Subcutaneous abdominal adipose tissue (tissue), 5 donors: ENCODE data around the gene LMTK2.

ENCODE experiments used
- H3K27ac ChIP-seq: one replicate; pipeline ENCODE4 v1.7.0; 2013; ENCODE audit warnings: low read depth, mild to moderate bottlenecking, inconsistent platforms, low read length, moderate library complexity
- H3K27me3 ChIP-seq, 5 donors: one replicate each; pipeline ENCODE4 v1.7.0; 2013; ENCODE audit warnings: low read length in 5 of 5, inconsistent platforms in 1 of 5; ENCODE audit not compliant: control insufficient read depth in 5 of 5, insufficient read depth in 4 of 5
- H3K36me3 ChIP-seq, 5 donors: one replicate each; pipeline ENCODE4 v1.7.0; 2013; ENCODE audit warnings: low read length in 5 of 5; ENCODE audit not compliant: control insufficient read depth in 5 of 5, insufficient read depth in 5 of 5
- H3K4me1 ChIP-seq, 5 donors: one replicate each; pipeline ENCODE4 v1.7.0; 2013; ENCODE audit warnings: low read length in 5 of 5, mild to moderate bottlenecking in 3 of 5, moderate library complexity in 1 of 5; ENCODE audit not compliant: control insufficient read depth in 5 of 5, insufficient read depth in 5 of 5
- H3K4me3 ChIP-seq, 5 donors: one replicate each; pipeline ENCODE4 v1.7.0; 2013; ENCODE audit warnings: low read length in 5 of 5, low read depth in 1 of 5
- H3K9ac ChIP-seq, 5 donors: one replicate each; pipeline ENCODE4 v1.7.0; 2013; ENCODE audit warnings: low read length in 5 of 5, mild to moderate bottlenecking in 4 of 5, moderate library complexity in 3 of 5
- H3K9me3 ChIP-seq, 5 donors: one replicate each; pipeline ENCODE4 v1.7.0; 2013; ENCODE audit warnings: low read length in 5 of 5; ENCODE audit not compliant: control insufficient read depth in 5 of 5
- donor health status: healthy.
- donor health status: healthy.
- donor health status: healthy.
- donor health status: healthy.
- donor health status: healthy.

Gene LMTK2

GRCh38 chr7:98196706-98197605 is 90.3 kb downstream of the LMTK2 start:
- Histone ChIP-seq H3K36me3 (peaks cover 11 to 51% (median 47%) of the 10 kb centered on the region in 5 donors), H3K27ac (no peak overlapping the region), H3K9ac (no peak overlapping the region), H3K27me3 (no peaks in the 10 kb centered on the region), H3K4me3 (no peak overlapping the region), H3K9me3 (peaks cover 0 to 3% (median 0%) of the 10 kb centered on the region in 5 donors), H3K4me1 (no peaks in the 10 kb centered on the region)

- Histone ChIP-seq H3K4me1 (no peaks in the 10 kb centered on the region), H3K36me3 (peaks cover 7 to 41% (median 31%) of the 10 kb centered on the region in 5 donors)
Observed at GRCh38 chr7:98199131-98199530, 92.5 kb downstream of the LMTK2 start.

DNA sequence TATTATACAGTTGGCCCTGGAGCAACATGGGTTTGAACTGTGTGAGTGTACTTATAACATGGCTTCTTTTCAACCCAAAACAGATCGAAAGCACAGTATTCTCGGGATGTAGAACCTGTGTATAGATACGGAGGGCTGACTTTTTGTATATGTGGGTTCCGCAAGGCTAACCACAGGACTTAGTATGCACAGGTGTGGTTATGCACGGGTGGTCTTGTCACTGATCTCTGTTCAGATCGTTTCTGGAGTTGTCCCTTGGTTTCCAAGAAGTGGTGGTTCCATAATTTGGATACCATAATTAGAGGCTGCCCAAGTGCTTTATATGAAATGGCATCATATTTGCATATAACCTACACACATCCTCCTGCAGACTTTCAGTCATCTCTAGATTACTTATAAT is 93.7 kb downstream of the LMTK2 start:
- no peaks in the 10 kb centered on the region for H3K27me3 ChIP-seq
- H3K4me1 ChIP-seq, result no peaks in the 10 kb centered on the region
- H3K9me3 ChIP-seq, result peaks cover 0 to 3% (median 0%) of the 10 kb centered on the region in 5 donors
- no peak overlapping the region for H3K27ac ChIP-seq
- H3K9ac ChIP-seq, result no peak overlapping the region
- H3K4me3 ChIP-seq, result no peak overlapping the region
- H3K36me3 ChIP-seq, result peaks cover 4 to 42% (median 32%) of the 10 kb centered on the region in 5 donors

More at GRCh38 chr7:98199131-98199530, 92.5 kb downstream of the LMTK2 start:
- Histone ChIP-seq H3K4me3 (no peak overlapping the region), H3K9me3 (peaks cover 0 to 3% (median 0%) of the 10 kb centered on the region in 5 donors), H3K27ac (no peak overlapping the region), H3K27me3 (no peaks in the 10 kb centered on the region), H3K9ac (no peak overlapping the region)

DNA sequence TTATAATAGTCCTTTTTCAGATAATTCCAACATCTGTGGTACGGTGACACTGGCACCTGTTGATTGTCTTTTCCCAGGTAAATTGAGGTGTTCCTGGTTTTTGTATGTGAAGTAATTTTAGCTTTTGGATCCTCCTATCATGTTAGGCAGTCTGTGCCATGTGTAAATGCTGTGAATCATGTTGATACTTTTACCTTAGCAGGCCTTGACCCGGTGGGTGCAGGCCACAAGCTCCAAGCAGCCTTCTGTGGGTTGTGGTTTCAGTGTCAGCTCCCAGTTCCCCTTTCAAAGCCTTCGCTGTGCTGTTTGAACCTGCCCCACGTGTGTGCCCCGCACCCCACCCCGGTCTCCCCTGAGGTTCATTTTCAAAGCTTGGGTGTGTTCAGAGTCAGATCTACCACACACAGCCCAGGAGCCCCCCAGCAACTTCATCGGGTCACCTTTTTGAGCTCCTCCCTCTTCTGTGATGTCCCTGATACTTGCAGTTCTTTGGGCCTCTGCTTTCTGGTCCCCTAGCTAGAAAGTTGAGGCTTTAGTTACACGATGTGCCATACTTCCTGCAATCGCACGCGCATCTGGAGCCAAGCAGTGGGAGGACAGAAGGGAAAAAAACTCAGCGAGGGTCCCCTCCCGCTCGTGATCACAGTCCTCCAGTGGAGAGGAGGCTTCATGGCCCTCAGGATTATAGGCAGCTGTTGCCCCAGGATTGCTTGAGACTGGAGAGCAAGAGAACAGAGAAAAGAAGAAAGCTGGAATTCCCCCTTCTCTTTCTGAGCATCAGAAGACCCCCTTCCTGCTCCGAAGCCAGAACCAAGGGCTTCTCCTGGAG is 95.9 kb downstream of the LMTK2 start:
- Histone ChIP-seq H3K36me3 (peaks cover 8 to 45% (median 40%) of the 10 kb centered on the region in 5 donors), H3K9ac (no peak overlapping the region), H3K9me3 (peaks cover 0 to 3% (median 0%) of the 10 kb centered on the region in 5 donors), H3K4me1 (no peaks in the 10 kb centered on the region), H3K4me3 (no peak overlapping the region), H3K27me3 (no peaks in the 10 kb centered on the region), H3K27ac (no peak overlapping the region)

DNA sequence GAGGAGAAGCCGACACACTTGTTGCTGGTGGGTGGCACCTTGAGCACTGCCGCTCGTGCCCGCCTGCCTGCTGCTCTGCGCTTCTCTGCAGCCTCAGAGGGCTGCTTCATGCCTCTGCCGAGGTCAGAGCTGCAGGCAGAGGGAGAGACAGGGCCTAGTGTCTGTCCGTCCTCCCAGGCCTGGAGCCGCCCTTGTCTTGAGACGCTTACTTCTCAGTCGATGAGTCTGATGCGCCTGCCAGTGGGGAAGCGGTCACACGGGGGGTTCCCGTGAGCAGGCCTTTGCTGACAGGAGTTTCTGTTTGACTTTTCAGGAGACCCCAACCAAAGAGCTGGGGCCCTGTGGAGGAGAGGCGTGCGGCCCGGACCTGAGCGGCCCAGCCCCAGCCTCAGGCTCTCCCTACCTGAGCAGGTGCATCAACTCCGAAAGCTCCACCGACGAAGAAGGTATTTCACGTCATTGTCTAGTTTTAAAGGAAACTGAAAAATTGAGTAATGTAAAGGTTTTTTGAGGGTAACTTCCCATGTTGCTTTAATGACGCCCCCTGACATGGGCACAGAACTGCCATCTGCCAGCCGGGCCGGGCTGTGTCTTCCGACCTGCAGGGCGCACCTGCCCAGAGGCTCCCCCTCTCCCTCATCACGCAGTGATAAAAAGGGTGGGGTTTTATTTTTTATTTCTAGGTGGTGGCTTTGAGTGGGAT is 96.8 kb downstream of the LMTK2 start:
- Histone ChIP-seq H3K27me3 (no peaks in the 10 kb centered on the region), H3K4me3 (no peak overlapping the region), H3K4me1 (peaks cover 0 to 4% (median 0%) of the 10 kb centered on the region in 5 donors), H3K9me3 (peaks cover 0 to 2% (median 0%) of the 10 kb centered on the region in 5 donors), H3K36me3 (peaks cover 8 to 45% (median 40%) of the 10 kb centered on the region in 5 donors), H3K9ac (no peak overlapping the region), H3K27ac (no peak overlapping the region)

- no peaks in the 10 kb centered on the region for H3K27me3 ChIP-seq
- H3K9ac ChIP-seq, result no peak overlapping the region
- H3K4me1 ChIP-seq, result peaks cover 0 to 9% (median 0%) of the 10 kb centered on the region in 5 donors
- H3K4me3 ChIP-seq, result no peak overlapping the region
- peaks cover 8 to 45% (median 40%) of the 10 kb centered on the region in 5 donors for H3K36me3 ChIP-seq
- H3K9me3 ChIP-seq, result no peaks in the 10 kb centered on the region
- H3K27ac ChIP-seq, result no peak overlapping the region
Observed at GRCh38 chr7:98203964-98204605, 97.4 kb downstream of the LMTK2 start.

GRCh38 chr7:98204670-98205069 is 98.0 kb downstream of the LMTK2 start:
- peaks cover 8 to 45% (median 40%) of the 10 kb centered on the region in 5 donors for H3K36me3 ChIP-seq
- no peak overlapping the region for H3K4me3 ChIP-seq
- H3K9ac ChIP-seq, result no peak overlapping the region
- peaks cover 0 to 9% (median 0%) of the 10 kb centered on the region in 5 donors for H3K4me1 ChIP-seq
- no peaks in the 10 kb centered on the region for H3K27me3 ChIP-seq
- no peaks in the 10 kb centered on the region for H3K9me3 ChIP-seq
- H3K27ac ChIP-seq, result no peak overlapping the region

- Histone ChIP-seq H3K27ac (no peak overlapping the region), H3K27me3 (no peaks in the 10 kb centered on the region), H3K4me1 (peaks cover 0 to 9% (median 0%) of the 10 kb centered on the region in 5 donors), H3K9ac (no peak overlapping the region), H3K4me3 (no peak overlapping the region), H3K36me3 (peaks cover 3 to 45% (median 40%) of the 10 kb centered on the region in 5 donors), H3K9me3 (no peaks in the 10 kb centered on the region)
Observed at GRCh38 chr7:98205162-98205845, 98.6 kb downstream of the LMTK2 start.
